GM19455 (cell line): ENCODE data around the gene RNF19B.
"Not testable (repeated sequence)": the region's sequence is repeated elsewhere in the genome, so short reads cannot be mapped to it uniquely, and the experiment has no call there.

ENCODE experiments used
- ATAC-seq: cut with Tn5 transposase; IDR thresholded peaks from one replicate; pipeline ENCODE4 v1.9.1; 2021; ENCODE audit not compliant: unreplicated experiment

The RNF19B gene

DNA sequence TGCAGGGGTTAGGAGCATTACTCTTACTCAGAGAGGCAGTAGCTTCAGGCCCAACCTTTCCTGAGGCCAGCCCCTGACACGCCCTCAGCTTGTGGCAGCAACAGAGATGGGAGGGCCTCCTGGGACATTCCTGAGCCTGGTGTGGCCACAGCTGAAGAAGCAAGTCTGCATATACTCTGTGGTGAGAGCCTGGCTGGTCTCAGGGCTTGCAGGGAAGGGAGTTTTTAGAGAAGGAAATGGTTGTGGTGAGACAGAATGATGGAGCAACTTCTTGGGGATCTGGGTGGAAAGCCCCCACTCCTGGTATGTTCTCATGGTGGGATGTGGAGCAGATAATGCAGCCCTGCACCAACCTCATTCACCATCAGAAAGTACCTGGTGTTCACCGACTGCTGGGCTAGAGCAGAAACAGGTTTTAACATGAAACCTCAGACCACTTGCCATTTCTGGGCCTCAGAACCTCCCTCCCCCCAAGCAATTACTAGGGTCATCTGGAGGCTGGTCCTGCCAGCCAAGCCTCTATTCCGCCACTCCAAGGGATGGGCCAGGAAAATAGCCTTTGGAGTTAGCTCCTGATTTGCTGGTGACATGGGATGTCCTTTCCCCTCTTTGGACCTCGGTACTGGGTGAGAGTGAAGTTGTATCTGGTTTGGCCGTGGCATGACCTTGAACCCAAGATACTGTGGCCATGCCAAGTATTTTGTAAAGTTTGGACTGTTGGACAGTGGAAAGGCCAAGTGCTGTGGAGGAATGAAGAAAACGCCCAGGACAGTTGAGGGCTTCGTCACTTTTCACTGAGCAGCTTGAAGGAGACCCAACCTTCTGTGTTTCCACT is 28.1 kb upstream of the RNF19B start:
- peak; percentile 61 for ATAC-seq

DNA sequence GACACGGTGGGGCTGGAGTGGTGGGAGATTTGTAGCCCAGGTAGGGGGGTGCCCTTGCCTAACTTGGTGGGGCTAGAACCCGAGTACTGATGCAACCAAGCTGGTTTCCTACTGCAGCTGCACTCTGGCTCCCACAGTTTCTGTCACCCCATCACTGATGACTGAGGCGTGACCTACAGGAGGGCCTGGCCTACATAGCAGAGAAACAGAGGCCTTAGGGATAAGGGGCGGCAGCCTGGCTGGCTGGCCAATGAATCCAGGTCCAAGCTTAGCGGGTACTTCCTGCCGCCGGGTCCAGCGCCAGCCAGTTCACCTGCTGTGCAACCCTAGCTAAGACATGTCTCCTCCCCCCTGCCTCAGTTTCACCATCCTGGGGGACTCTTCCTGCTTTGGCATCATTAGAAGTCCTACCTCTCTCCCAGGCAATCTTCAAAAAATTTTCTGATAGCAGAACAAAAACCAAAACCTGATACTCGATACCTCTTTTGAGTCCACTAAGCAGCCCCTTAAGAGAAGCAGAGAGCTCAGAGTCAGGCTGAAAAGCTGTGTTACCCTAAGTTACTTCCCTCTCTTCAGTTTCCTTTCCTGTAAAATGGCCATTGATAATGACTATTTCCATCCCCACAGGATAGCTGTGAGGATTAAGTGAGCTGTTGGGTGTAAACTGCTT is 27.3 kb upstream of the RNF19B start:
- peak; percentile 44 for ATAC-seq

DNA sequence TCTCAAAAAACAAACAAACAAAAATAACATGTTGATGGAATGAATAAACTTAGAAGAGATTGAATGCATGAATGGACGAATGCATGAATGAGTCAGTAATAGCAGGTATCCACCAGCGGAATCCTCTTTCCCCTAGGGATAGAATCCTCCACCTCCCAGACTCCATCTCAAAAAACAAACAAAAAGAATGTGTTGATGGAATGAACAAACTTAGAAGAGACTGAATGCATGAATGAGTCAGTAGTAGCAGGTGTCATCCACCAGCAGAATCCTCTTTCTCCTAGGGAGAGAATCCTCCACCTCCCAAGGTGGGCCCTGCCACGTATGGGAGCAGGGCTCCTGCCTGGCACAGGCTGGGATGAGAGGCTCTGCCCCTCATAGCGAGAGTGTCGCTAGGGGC is 26.8 kb upstream of the RNF19B start:
- ATAC-seq, result no peak

DNA sequence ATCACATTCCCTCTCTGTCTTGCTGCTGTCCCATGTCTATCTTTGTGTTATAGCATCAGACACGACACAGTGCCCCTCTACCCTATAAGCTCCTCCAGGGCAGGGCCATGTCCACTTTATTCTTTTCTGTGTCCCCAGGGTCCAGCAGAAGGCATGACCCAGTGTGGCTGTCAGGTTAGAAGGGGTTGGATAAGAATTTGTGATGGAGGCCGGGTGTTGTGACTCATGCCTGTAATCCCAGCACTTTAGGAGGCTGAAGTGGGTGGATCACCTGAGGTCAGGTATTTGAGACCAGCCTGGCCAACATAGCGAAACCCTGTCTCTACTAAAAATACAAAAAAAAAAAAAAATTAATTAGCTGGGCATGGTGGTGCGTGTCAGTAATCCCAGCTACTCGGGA is 26.3 kb upstream of the RNF19B start:
- ATAC-seq, result no peak

DNA sequence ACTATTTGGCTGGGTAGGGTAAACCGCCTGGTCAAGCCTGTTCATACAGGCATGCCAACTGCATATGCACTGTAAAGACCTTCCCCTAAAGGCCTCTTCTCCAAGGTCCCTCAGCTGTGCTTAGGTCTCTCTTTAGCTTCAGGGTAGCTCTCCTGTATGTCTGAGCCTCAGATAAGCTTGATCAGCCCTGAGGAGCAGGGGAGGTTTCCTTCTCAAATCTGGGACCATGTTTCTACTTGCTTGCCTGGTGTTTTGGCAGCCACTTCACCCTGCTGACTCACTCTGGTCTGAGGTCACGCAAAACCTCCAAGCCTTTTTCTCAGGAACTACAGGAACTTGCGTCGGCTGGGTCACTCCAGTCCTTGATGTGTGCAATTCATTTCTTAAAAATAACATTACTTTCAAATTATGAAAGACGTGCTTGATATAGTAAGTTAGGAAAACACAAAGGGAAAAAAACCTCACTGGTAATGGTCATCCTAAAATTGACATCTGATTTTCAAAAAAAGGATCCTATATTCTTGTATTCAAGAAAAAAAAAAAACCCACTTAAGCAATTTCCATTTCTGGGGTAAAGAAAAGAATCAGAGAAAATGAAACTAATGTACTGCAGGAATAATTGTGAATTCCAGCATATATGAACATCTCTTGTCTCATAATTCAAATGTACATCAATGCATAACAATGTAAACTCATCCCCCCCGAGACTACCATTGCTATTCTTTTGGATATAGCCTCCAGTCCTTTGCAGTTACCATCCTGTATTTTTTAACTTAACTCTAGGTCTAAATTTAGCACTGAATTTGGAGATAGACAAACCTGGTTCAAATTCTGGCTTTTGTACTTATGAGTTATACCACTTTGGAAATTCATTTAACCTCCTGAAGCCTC is 24.8 kb upstream of the RNF19B start:
- ATAC-seq, result no peak

DNA sequence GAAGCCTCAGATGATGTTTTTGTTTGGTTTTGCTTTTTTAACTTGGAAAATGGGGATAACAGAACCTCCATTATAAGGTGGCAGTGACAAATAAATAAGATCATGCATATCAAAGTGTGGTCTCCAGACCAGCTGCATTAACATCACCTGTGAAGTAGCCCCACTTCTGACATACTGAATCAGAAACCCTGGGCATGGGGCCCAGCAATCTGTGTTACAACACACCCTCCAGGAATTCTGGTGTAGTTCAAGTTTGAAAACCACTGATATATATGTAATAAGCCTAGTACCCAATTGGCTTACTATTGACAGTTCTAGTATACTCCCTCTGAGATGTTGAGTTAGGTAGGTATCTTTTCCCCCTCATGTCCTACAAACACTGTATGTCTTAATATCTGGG is 24.1 kb upstream of the RNF19B start:
- no peak for ATAC-seq

DNA sequence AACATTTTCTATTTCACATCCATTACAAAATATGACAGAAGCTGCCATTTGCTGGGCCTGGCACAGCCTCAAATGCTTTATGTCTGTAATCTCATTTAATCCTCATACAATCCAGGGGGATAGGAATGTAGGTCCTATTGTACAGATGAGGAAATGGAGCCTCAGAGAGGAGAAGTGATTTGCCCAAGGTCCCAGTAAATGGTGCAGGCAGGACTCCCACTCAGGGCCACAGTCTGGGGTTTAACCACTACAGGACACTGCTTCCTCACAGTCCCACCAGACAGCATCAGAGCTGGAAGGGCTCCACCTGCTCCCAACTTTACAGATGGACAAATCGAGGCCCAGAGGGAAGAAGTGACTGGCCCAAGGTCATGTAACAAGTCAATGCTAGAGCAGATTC is 20.6 kb upstream of the RNF19B start:
- ATAC-seq, result no peak

DNA sequence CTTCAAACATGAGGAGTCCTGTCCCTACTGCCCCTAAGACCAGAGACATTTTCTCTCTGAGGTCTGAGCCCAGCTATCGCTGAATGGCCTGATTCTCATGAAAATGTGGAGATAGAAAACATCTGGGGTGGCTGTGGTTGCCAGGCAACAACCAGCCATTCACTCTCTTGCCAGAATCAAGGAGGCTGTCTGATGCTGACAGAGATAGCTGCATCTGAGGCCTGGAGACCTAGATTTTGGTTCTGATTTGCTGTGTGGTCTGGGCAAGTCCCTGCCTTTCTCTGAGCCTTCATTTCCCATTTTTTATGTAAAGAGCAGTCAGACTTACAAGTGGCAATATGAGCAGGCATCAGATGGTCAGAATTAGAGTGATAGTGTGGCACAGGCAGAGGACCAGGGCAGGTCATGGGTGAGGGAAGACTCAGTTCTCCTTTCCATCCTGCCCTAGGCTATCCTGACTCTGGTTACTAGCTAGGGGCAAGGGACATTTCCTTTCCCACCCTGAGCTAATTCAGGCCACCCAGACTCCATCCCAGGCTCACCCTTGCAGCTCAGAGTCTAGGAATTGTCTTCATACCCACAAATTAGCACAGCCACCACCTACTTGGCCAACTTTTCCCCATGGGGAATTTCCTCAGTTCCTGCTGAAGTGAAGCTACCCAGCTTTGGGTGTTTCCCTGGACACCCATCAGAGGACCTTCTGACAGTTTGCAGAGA is 20.0 kb upstream of the RNF19B start:
- no peak for ATAC-seq

DNA sequence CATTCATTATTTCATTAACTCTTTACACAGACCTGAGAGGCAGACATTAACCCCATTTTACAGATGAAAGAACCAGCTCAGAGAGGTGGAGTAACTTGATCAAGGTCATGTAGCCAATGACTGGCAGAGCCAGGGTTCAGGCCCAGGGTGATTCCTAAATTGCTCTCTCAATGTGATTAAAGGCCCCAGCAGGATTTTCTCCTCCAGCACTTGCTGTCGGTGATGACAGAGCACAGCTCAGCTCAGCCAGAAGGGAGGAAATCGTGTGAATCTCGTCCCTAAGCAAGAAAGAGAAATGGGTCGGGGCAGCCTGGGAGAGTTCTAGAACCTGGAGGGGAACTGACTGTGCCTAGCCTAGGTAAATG is 19.5 kb upstream of the RNF19B start:
- ATAC-seq, result no peak

DNA sequence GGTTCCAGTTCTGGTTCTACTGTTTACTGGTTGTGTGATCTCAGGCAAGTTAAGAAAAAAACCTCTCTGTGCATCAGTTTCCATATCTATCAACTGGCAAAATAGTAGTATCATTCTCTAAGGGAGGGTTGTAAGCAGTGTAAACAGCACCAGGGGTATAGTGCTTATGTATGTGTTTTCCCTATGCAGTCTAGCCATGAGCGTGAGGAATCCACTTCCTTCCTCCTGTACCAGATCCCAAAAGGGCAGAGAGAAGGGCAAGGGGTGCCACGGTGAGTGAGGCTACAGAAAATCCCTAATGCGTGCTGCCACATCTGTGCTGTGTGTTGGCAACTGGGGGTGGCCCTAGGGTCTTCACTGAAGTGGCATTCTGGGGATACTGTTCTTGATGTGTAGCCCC is 18.4 kb upstream of the RNF19B start:
- no peak for ATAC-seq

DNA sequence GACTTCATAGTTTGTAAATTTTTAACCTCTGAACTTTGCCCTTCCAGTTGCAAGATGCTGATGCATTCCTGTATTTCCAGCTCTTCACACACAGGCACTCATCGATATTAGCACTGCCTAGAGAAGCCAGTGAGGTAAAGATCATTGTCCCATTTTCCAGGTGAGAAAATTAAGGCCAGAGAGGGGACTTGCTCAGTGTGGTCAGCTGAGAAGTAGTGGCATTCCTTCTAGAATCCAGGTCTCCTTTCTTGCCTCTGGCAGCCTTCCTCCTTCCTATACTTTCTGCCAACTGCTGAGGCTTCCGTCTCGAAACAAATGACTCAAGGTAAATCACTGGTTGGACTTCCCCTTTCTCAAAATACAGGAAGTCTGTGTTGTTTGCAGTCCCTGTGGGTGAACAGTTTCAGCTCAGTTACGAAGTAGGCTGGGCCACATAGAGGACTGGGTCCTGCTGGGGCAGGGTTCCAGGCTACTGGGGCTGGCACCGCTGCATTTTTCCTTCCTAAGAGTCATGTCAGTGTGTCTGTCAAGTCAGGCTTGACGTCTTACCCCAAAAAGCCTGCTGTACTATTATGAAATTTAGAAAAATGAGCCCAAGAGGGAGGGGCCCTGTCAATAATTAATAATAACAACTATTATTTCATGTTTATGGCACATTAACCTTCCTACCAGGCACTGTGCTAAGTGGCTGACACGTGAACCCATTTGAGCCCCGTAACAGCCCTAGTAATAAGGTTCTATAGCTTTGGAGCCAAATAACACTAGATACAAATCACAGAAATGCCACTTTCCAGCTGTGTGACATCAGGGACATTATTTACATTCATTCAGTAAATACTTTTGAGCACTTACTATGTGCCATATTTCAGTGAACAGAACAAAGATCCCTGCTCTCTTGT is 16.6 kb upstream of the RNF19B start:
- ATAC-seq, result peak; percentile 87

DNA sequence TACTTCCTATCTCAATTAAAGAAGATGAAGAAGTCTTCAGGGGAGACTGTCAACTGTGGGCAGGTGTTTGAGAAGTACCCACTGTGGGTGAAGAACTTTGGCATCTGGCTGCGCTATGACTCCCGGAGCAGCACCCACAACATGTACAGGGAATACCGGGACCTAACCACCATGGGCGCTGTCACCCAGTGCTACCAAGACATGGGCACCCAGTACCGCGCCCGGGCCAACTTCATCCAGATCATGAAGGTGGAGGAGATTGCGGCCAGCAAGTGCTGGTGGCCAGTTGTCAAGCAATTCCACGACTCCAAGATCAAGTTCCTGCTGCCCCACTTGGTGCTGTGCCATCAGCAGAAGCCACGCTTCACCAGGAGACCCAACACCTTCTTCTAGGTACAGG is 15.5 kb upstream of the RNF19B start:
- ATAC-seq, result no peak

DNA sequence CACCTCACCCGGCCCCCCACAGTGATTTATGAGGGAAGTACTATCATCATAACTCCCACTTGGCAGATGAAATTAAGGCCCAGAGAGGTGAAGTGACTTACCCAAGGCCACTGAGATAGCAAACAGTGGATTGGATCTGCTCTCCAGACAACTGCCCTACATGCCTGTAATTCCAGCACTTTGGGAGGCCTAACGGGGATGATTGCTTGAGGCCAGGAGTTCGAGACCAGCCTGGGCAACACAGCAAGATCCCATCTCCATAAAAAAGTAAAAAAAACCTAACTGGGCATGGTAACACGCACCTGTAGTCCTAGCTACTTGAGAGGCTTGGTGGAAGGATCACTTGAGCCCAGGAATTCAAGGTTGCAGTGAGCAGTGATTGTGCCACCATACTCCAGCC is 14.2 kb upstream of the RNF19B start:
- ATAC-seq, result no peak

DNA sequence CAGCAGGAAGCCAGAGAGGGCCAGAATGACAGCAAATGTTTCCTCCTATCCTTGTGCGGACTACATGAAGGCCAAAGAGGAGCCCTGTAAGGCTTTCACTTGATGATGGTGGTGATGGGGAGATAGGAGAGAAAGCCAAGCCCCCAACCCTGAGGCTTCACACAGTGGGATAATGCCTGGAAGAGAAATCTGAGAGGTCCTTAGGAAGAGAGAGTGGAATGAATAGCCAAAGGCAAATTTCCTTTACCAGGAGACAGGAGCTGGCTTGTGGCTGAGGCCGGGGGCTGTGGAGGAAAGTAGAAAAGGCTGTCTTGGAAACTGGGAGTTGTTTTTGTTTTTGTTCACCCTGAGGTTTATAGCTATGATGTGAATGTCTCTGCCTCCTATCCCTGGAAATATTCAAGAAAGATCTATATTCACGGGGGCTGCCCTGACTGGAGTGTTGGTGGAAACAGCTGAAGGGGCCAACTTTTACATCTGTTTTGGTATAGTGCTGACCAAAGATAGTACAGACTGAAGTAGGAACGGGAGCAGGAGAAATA is 13.0 kb upstream of the RNF19B start:
- ATAC-seq, result no peak

DNA sequence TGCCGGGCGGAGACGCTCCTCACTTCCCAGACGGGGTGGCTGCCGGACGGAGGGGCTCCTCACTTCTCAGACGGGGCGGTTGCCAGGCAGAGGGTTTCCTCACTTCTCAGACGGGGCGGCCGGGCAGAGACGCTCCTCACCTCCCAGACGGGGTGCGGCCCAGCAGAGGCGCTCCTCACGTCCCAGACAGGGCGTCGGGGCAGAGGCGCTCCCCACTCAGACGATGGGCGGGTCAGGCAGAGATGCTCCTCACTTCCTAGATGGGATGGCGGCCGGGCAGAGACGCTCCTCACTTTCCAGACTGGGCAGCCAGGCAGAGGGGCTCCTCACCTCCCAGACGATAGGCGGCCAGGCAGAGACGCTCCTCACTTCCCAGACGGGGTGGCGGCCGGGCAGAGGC is 10.4 kb upstream of the RNF19B start:
- ATAC-seq, result not testable (repeated sequence)

DNA sequence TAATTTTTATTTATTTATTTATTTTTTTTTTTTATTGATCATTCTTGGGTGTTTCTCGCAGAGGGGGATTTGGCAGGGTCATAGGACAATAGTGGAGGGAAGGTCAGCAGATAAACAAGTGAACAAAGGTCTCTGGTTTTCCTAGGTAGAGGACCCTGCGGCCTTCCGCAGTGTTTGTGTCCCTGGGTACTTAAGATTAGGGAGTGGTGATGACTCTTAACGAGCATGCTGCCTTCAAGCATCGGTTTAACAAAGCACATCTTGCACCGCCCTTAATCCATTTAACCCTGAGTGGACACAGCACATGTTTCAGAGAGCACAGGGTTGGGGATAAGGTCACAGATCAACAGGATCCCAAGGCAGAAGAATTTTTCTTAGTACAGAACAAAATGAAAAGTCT is 8.8 kb upstream of the RNF19B start:
- ATAC-seq, result not testable (repeated sequence)

DNA sequence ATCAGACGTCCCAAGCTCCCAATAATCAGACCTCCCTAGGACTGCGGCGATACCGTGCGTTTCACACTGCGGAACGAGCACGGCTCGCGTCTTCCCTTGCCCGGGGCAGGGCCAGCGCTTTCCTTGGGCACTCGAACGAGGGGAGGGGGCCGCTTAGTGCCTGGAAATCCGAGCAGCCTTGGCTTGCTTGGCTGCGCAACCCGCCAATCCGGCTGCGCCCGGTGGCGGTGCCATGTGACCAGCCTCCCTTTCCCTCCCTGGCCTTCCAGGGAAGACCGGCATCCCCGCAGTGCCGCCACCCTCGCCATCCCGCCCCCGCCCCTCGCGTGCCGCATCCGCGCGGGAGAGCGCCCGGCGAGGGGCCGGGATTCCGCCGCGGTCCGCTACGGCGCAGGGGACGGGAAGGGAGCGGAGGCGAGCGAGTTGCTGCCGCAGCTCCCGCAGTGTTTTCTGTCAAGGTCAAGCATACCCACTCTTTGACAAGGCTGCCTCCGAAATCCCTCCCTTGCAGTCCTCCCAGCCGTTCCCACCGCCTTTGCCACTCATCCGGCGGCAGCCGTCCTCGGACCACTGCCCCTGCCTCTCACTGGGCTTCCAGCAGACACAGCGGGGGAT is 8.3 kb upstream of the RNF19B start:
- ATAC-seq, result no peak

DNA sequence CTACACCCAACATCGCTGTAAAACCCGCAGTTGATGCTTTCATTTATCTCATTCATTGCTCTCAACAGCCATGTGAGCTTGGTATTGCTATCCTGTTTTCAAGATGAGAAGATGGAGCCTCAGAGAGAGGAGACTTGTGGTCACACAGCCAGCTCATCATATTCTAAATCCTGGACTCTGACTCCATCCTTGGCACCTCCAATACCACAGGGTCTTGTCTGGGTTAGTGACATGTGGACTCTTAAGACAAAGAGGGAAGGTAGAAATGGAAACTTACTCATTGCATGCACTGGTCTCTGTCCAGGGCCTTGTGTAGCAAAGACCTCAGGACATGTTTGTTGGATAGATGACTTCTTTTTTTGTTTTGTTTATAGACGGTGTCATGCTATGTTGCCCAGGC is 7.0 kb upstream of the RNF19B start:
- ATAC-seq, result no peak

DNA sequence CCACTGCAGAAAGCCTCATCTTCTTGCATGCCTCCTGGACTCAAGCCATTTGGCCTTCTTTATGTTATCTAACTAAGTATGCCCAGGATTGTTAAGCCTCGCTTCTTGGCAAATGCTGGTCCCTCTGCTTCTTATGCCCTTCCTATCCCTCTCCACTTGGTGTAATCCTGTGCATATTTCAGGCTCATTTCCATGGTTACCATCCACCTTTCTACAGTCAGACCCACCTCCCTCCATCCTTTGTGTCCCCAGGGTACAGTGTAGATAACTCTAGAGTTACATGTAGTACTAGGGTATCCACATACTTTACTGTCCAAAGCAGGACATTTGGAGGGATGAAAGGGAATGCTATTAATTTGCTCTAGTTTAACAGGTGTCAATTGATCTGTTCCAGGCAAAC is 6.5 kb upstream of the RNF19B start:
- no peak for ATAC-seq
